IPS-18a (cell line): ENCODE measurements around the gene ZCCHC8.
"Not testable (repeated sequence)": the region's sequence is repeated elsewhere in the genome, so short reads cannot be mapped to it uniquely, and the experiment has no call there.

ENCODE experiments used
- H3K27ac ChIP-seq: one replicate; pipeline ENCODE4 v1.5.1; 2013; ENCODE audit warnings: low read length
- H3K27me3 ChIP-seq: one replicate; pipeline ENCODE4 v1.6.1; 2013; ENCODE audit warnings: mild to moderate bottlenecking, low read length; ENCODE audit not compliant: control insufficient read depth, insufficient read depth
- H3K36me3 ChIP-seq: one replicate; pipeline ENCODE4 v1.6.1; 2013; ENCODE audit warnings: low read depth, low read length; ENCODE audit not compliant: control insufficient read depth
- H3K4me1 ChIP-seq: one replicate; pipeline ENCODE4 v1.6.1; 2013; ENCODE audit warnings: low read depth, low read length; ENCODE audit not compliant: control insufficient read depth
- H3K4me3 ChIP-seq: one replicate; pipeline ENCODE4 v1.5.1; 2013; ENCODE audit warnings: low read length
- H3K9ac ChIP-seq: one replicate; pipeline ENCODE4 v1.6.1; 2013; ENCODE audit warnings: mild to moderate bottlenecking, low read length, moderate library complexity
- H3K9me3 ChIP-seq: one replicate; pipeline ENCODE4 v1.6.1; 2013; ENCODE audit warnings: low read depth, low read length; ENCODE audit not compliant: control insufficient read depth

ZCCHC8 gene

GRCh38 chr12:122506393-122506938 is 5.7 kb upstream of the ZCCHC8 start:
- Histone ChIP-seq H3K36me3 (peaks cover 82% of the 10 kb centered on the region), H3K9me3 (no peaks in the 10 kb centered on the region), H3K9ac (no peak overlapping the region), H3K27ac (no peak overlapping the region), H3K4me1 (peaks cover 2% of the 10 kb centered on the region), H3K4me3 (no peak overlapping the region), H3K27me3 (no peaks in the 10 kb centered on the region)

- no peak overlapping the region for H3K4me3 ChIP-seq
- H3K9me3 ChIP-seq = no peaks in the 10 kb centered on the region
- peaks cover 7% of the 10 kb centered on the region for H3K4me1 ChIP-seq
- peaks cover 73% of the 10 kb centered on the region for H3K36me3 ChIP-seq
- H3K27ac ChIP-seq = no peak overlapping the region
- H3K27me3 ChIP-seq = no peaks in the 10 kb centered on the region
- no peak overlapping the region for H3K9ac ChIP-seq
Measured at GRCh38 chr12:122505419-122506051, 4.8 kb upstream of the ZCCHC8 start.

GRCh38 chr12:122503783-122504590 is 3.3 kb upstream of the ZCCHC8 start:
- Histone ChIP-seq H3K9ac (no peak overlapping the region), H3K36me3 (peaks cover 57% of the 10 kb centered on the region), H3K27ac (no peak overlapping the region), H3K27me3 (no peaks in the 10 kb centered on the region), H3K4me3 (no peak overlapping the region), H3K4me1 (peaks cover 7% of the 10 kb centered on the region), H3K9me3 (no peaks in the 10 kb centered on the region)

GRCh38 chr12:122503147-122503751 is 2.5 kb upstream of the ZCCHC8 start:
- H3K27me3 ChIP-seq = no peaks in the 10 kb centered on the region
- no peak overlapping the region for H3K9ac ChIP-seq
- H3K36me3 ChIP-seq = peaks cover 50% of the 10 kb centered on the region
- H3K4me3 ChIP-seq = no peak overlapping the region
- no peaks in the 10 kb centered on the region for H3K9me3 ChIP-seq
- no peak overlapping the region for H3K27ac ChIP-seq
- H3K4me1 ChIP-seq = peaks cover 7% of the 10 kb centered on the region

GRCh38 chr12:122501489-122501989 is 807 bp upstream of the ZCCHC8 start:
- Histone ChIP-seq H3K27ac (peak overlapping the region; percentile 86), H3K9me3 (no peaks in the 10 kb centered on the region), H3K4me3 (peak overlapping the region; percentile 74), H3K27me3 (no peaks in the 10 kb centered on the region), H3K9ac (peak overlapping the region; percentile 47), H3K36me3 (peaks cover 34% of the 10 kb centered on the region), H3K4me1 (peaks cover 7% of the 10 kb centered on the region)

- Histone ChIP-seq H3K9me3 (no peaks in the 10 kb centered on the region), H3K9ac (peak overlapping the region; percentile 88), H3K27me3 (no peaks in the 10 kb centered on the region), H3K4me3 (peak overlapping the region; percentile 74), H3K36me3 (peaks cover 23% of the 10 kb centered on the region), H3K27ac (peak overlapping the region; percentile 69), H3K4me1 (peaks cover 7% of the 10 kb centered on the region)
Measured at GRCh38 chr12:122499991-122500684, 594 bp downstream of the ZCCHC8 start.

GRCh38 chr12:122495258-122495657 is 5.5 kb downstream of the ZCCHC8 start:
- Histone ChIP-seq H3K4me3 (no peak overlapping the region), H3K36me3 (peaks cover 25% of the 10 kb centered on the region), H3K9me3 (no peaks in the 10 kb centered on the region), H3K27ac (no peak overlapping the region), H3K4me1 (no peaks in the 10 kb centered on the region), H3K9ac (no peak overlapping the region), H3K27me3 (no peaks in the 10 kb centered on the region)

GRCh38 chr12:122493222-122493621 is 7.5 kb downstream of the ZCCHC8 start:
- H3K4me1 ChIP-seq, H3K27ac ChIP-seq: not testable (repeated sequence)

GRCh38 chr12:122491991-122492390 is 8.7 kb downstream of the ZCCHC8 start:
- Histone ChIP-seq H3K4me3 (no peak overlapping the region), H3K4me1 (no peaks in the 10 kb centered on the region), H3K27me3 (no peaks in the 10 kb centered on the region), H3K9me3 (no peaks in the 10 kb centered on the region), H3K9ac (no peak overlapping the region), H3K27ac (no peak overlapping the region), H3K36me3 (peaks cover 54% of the 10 kb centered on the region)

More at GRCh38 chr12:122493222-122493621, 7.5 kb downstream of the ZCCHC8 start:
- H3K36me3 ChIP-seq = peaks cover 43% of the 10 kb centered on the region
- not testable (repeated sequence) for H3K9me3 ChIP-seq, H3K9ac ChIP-seq, H3K27me3 ChIP-seq, H3K4me3 ChIP-seq

- Histone ChIP-seq H3K4me1 (no peaks in the 10 kb centered on the region), H3K36me3 (peaks cover 72% of the 10 kb centered on the region), H3K27ac (no peak overlapping the region), H3K9ac (no peak overlapping the region), H3K27me3 (no peaks in the 10 kb centered on the region), H3K4me3 (no peak overlapping the region), H3K9me3 (no peaks in the 10 kb centered on the region)
Measured at GRCh38 chr12:122489038-122489437, 11.7 kb downstream of the ZCCHC8 start.

- H3K36me3 ChIP-seq = peaks cover 77% of the 10 kb centered on the region
- H3K4me3 ChIP-seq, H3K27ac ChIP-seq, H3K9ac ChIP-seq, H3K4me1 ChIP-seq, H3K27me3 ChIP-seq, H3K9me3 ChIP-seq: not testable (repeated sequence)
Measured at GRCh38 chr12:122487807-122488206, 12.9 kb downstream of the ZCCHC8 start.
